ENCODE data around the gene NLGN2. TPM values are rescaled to one million over a fixed set of nuclear protein-coding genes. Genes with fewer than 3 reads are reported as not detected.

NLGN2 gene
- total and polyA plus RNA-seq, 4 donors: 5.0 to 15.2 (median 8.2) TPM

DNA sequence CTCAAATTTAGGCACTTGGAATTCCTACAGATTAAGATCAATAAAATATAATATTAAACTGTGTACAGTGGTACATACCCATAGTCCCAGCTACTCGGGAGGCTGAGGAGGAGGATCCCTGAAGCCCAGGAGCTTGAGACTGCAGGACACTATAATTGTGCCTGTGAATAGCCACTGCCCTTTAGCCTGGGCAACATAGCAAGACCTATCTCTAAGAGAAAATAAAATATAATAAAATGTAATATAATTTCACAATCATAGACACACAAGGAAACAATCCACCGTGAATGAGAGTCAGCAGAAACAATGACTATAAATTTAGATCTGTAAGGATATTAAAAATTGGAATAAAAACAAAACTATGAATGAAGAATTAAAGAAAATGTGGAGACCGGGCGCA, 36.8 kb upstream of the NLGN2 start:
- ATAC-seq (ENCODE audit: insufficient read depth, low FRiP score): no peak
- Histone ChIP-seq H3K4me1 (ENCODE audit: control insufficient read depth in 5 of 5, insufficient read depth in 5 of 5, low read length in 5 of 5) (peaks cover 0 to 1% (median 0%) of the 10 kb centered on the region in 5 donors), H3K36me3 (ENCODE audit: control insufficient read depth in 4 of 4, insufficient read depth in 4 of 4, low read length in 4 of 4) (no peaks in the 10 kb centered on the region), H3K9me3 (ENCODE audit: control insufficient read depth in 4 of 4, insufficient read depth in 3 of 4, low read length in 3 of 4) (no peaks in the 10 kb centered on the region), H3K27ac (ENCODE audit: low read depth in 1 of 2, low read length in 1 of 2) (no peak overlapping the region), H3K4me3 (no peak overlapping the region), H3K9ac (ENCODE audit: insufficient read depth in 1 of 2, low read length in 2 of 2) (no peak overlapping the region), H3K27me3 (ENCODE audit: control insufficient read depth in 3 of 3, insufficient read depth in 3 of 3, low read length in 2 of 3) (no peaks in the 10 kb centered on the region)
- TF ChIP-seq, protein P1, sequence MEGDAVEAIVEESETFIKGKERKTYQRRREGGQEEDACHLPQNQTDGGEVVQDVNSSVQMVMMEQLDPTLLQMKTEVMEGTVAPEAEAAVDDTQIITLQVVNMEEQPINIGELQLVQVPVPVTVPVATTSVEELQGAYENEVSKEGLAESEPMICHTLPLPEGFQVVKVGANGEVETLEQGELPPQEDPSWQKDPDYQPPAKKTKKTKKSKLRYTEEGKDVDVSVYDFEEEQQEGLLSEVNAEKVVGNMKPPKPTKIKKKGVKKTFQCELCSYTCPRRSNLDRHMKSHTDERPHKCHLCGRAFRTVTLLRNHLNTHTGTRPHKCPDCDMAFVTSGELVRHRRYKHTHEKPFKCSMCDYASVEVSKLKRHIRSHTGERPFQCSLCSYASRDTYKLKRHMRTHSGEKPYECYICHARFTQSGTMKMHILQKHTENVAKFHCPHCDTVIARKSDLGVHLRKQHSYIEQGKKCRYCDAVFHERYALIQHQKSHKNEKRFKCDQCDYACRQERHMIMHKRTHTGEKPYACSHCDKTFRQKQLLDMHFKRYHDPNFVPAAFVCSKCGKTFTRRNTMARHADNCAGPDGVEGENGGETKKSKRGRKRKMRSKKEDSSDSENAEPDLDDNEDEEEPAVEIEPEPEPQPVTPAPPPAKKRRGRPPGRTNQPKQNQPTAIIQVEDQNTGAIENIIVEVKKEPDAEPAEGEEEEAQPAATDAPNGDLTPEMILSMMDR (IDR thresholded peaks at IDR 0.05; ENCODE audit: control extremely low read depth, extremely low read depth): no peak
- WGBS, 2 donors: 88 to 94% methylated on average over 4 of the region's 4 CpGs
- DNase-seq: no peak

DNA sequence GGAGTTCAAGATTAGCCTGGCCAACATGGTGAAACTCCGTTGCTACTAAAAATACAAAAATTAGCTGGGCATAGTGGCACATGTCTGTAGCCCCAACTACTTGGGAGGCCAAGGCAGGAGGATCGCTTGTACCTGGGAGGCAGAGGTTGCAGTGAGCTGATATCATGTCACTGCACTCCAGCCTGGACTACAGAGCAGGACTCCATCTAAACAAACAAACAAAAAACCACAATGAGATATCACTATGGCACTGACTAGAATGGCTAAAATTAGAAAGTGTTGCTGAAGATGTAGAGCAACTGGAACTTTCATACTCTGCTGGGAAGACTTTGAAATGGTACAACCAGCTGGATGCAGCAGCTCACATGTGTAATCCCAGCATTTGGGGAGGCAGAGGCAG, 33.3 kb upstream of the NLGN2 start:
- TF ChIP-seq, protein P1 (IDR thresholded peaks at IDR 0.05; ENCODE audit: control extremely low read depth, extremely low read depth): no peak
- ATAC-seq (ENCODE audit: insufficient read depth, low FRiP score) (no peak), DNase-seq (no peak)
- no peaks in the 10 kb centered on the region for H3K27me3 ChIP-seq (ENCODE audit: control insufficient read depth in 3 of 3, insufficient read depth in 3 of 3, low read length in 2 of 3)
- WGBS, 2 donors: 86 to 92% methylated on average over 2 of the region's 2 CpGs
- H3K4me1 ChIP-seq (ENCODE audit: control insufficient read depth in 5 of 5, insufficient read depth in 5 of 5, low read length in 5 of 5): peaks cover 0 to 1% (median 0%) of the 10 kb centered on the region in 5 donors
- H3K36me3 ChIP-seq (ENCODE audit: control insufficient read depth in 4 of 4, insufficient read depth in 4 of 4, low read length in 4 of 4): no peaks in the 10 kb centered on the region
- H3K9ac ChIP-seq (ENCODE audit: insufficient read depth in 1 of 2, low read length in 2 of 2): no peak overlapping the region
- H3K27ac ChIP-seq (ENCODE audit: low read depth in 1 of 2, low read length in 1 of 2): no peak overlapping the region
- no peak overlapping the region for H3K4me3 ChIP-seq
- H3K9me3 ChIP-seq (ENCODE audit: control insufficient read depth in 4 of 4, insufficient read depth in 3 of 4, low read length in 3 of 4): no peaks in the 10 kb centered on the region

DNA sequence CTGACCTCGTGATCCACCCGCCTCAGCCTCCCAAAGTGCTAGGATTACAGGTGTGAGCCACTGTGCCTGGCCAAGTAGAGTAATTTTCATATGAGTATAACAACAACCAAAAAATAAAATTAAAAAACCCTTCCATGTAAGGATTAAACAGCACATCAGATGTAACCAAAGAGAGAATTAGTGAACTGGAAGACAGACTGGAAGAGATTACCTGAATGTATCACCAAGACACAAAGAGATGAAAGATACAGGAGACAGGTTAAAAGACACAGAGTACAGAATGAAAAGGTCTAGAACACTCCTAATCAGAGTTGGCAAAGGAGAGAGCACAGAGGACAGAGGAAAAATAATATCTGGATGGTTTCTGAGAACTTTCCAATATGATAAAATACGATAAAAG, 28.5 kb upstream of the NLGN2 start:
- TF ChIP-seq, protein P1 (IDR thresholded peaks at IDR 0.05; ENCODE audit: control extremely low read depth, extremely low read depth): no peak
- no peak overlapping the region for H3K9ac ChIP-seq (ENCODE audit: insufficient read depth in 1 of 2, low read length in 2 of 2)
- H3K4me1 ChIP-seq (ENCODE audit: control insufficient read depth in 5 of 5, insufficient read depth in 5 of 5, low read length in 5 of 5): peaks cover 0 to 25% (median 10%) of the 10 kb centered on the region in 5 donors
- peaks cover 0 to 1% (median 0%) of the 10 kb centered on the region in 4 donors for H3K36me3 ChIP-seq (ENCODE audit: control insufficient read depth in 4 of 4, insufficient read depth in 4 of 4, low read length in 4 of 4)
- no peak overlapping the region for H3K4me3 ChIP-seq
- no peaks in the 10 kb centered on the region for H3K9me3 ChIP-seq (ENCODE audit: control insufficient read depth in 4 of 4, insufficient read depth in 3 of 4, low read length in 3 of 4)
- no peak for ATAC-seq (ENCODE audit: insufficient read depth, low FRiP score)
- H3K27ac ChIP-seq (ENCODE audit: low read depth in 1 of 2, low read length in 1 of 2): no peak overlapping the region
- 96 to 98% methylated on average over 3 of the region's 3 CpGs for WGBS, 2 donors
- peaks cover 0 to 9% (median 0%) of the 10 kb centered on the region in 3 donors for H3K27me3 ChIP-seq (ENCODE audit: control insufficient read depth in 3 of 3, insufficient read depth in 3 of 3, low read length in 2 of 3)
- no peak for DNase-seq

DNA sequence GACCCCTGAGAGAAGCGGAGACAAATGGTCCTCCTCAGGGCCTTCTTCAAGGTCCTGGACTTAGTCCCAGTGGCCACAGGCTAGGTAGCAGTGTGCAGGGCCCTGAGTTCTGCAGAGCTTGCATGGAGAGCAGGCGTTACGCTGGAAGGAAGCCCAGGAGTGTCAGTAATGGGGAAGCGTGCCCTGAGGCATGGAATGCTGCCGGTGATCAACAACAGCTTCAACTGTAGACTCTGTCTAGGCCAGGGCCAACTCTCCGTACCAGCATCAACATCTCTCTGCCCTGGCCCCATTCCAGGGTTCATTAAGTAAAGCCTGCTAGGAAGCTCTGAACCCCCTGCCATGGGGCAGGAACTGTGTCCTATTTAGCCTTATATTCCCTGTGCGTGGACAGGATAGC, 27.3 kb upstream of the NLGN2 start:
- Histone ChIP-seq H3K9ac (ENCODE audit: insufficient read depth in 1 of 2, low read length in 2 of 2) (peak overlapping the region in 1 of 2 donors; percentile 0), H3K27me3 (ENCODE audit: control insufficient read depth in 3 of 3, insufficient read depth in 3 of 3, low read length in 2 of 3) (peaks cover 0 to 9% (median 0%) of the 10 kb centered on the region in 3 donors), H3K36me3 (ENCODE audit: control insufficient read depth in 4 of 4, insufficient read depth in 4 of 4, low read length in 4 of 4) (peaks cover 0 to 3% (median 0%) of the 10 kb centered on the region in 4 donors), H3K27ac (ENCODE audit: low read depth in 1 of 2, low read length in 1 of 2) (peak overlapping the region in 1 of 2 donors; percentile 65), H3K9me3 (ENCODE audit: control insufficient read depth in 4 of 4, insufficient read depth in 3 of 4, low read length in 3 of 4) (no peaks in the 10 kb centered on the region), H3K4me3 (no peak overlapping the region), H3K4me1 (ENCODE audit: control insufficient read depth in 5 of 5, insufficient read depth in 5 of 5, low read length in 5 of 5) (peaks cover 0 to 30% (median 15%) of the 10 kb centered on the region in 5 donors)
- TF ChIP-seq, protein P1 (IDR thresholded peaks at IDR 0.05; ENCODE audit: control extremely low read depth, extremely low read depth): no peak
- DNase-seq (peak; percentile 86 to 93 (median 89)), ATAC-seq (ENCODE audit: insufficient read depth, low FRiP score) (peak; percentile 30)
- WGBS, 2 donors: 36 to 41% methylated on average over 7 of the region's 7 CpGs
